Neural crest cell (in vitro differentiated cells): ENCODE measurements around the gene SLC15A1. TPM values are rescaled to one million over a fixed set of nuclear protein-coding genes. Genes with fewer than 3 reads are reported as not detected.

Experiments
- DNase-seq: peaks from one replicate; pipeline ENCODE4 v3.0.0; 2021; ENCODE audit warnings: low read depth, mixed read lengths, low spot score
- H3K27ac Mint-ChIP-seq: one replicate; pipeline ENCODE4 v1.8.0; 2021; ENCODE audit warnings: mild to moderate bottlenecking, mixed read lengths; ENCODE audit not compliant: unreplicated experiment
- H3K27me3 Mint-ChIP-seq: 2 replicates; pipeline ENCODE4 v1.8.0; 2021; ENCODE audit warnings: low read depth, mild to moderate bottlenecking, mixed read lengths
- H3K36me3 Mint-ChIP-seq: 2 replicates; pipeline ENCODE4 v1.8.0; 2021; ENCODE audit warnings: low read depth, mild to moderate bottlenecking, mixed read lengths
- H3K4me1 Mint-ChIP-seq: 2 replicates; pipeline ENCODE4 v1.8.0; 2021; ENCODE audit warnings: mixed read lengths
- H3K4me3 Mint-ChIP-seq: one replicate; pipeline ENCODE4 v1.8.0; 2021; ENCODE audit warnings: mild to moderate bottlenecking, mixed read lengths
- H3K9me3 Mint-ChIP-seq: 2 replicates; pipeline ENCODE4 v1.8.0; 2021; ENCODE audit warnings: mixed read lengths
- total RNA-seq: library from RNA; stranded (reverse); gene quantifications from 2 replicates; pipeline ENCODE4 v1.2.1, GENCODE V29; 2021
- TF ChIP-seq, protein P1 (sequence below): fragments of 200-600 bp; sonication (generic); conservative IDR thresholded peaks from 2 replicates; pipeline ENCODE4 v1.5.0; 2021; ENCODE audit warnings: antibody characterized with exemption, mild to moderate bottlenecking

The SLC15A1 gene
- total RNA-seq, 1 donor from 2014 or later: not detected

DNA sequence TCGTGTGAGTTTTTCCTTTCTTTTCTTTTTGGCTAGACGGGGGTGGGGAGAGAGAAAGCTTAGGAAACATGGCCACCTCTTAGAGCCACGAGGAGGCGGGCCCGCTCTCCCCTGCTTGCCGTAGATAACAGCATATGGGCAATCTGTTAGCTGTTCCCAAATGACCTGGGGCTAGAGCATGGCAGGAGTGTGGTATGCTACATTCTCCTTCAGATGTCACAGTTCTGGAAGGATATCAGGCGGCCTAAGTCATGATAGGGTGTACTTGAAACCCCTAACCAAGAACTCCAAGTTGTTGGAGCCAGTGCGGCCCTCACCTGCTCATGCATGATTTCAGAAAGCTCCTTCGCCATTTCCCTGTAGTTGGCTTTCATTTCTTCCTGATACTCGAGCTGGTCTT is 44.3 kb upstream of the SLC15A1 start:
- no peak for DNase-seq
- H3K4me3 Mint-ChIP-seq: no peak overlapping the region
- no peaks in the 10 kb centered on the region for H3K36me3 Mint-ChIP-seq
- no peaks in the 10 kb centered on the region for H3K27me3 Mint-ChIP-seq
- no peak overlapping the region for H3K27ac Mint-ChIP-seq
- H3K9me3 Mint-ChIP-seq: no peaks in the 10 kb centered on the region
- TF ChIP-seq, protein P1, sequence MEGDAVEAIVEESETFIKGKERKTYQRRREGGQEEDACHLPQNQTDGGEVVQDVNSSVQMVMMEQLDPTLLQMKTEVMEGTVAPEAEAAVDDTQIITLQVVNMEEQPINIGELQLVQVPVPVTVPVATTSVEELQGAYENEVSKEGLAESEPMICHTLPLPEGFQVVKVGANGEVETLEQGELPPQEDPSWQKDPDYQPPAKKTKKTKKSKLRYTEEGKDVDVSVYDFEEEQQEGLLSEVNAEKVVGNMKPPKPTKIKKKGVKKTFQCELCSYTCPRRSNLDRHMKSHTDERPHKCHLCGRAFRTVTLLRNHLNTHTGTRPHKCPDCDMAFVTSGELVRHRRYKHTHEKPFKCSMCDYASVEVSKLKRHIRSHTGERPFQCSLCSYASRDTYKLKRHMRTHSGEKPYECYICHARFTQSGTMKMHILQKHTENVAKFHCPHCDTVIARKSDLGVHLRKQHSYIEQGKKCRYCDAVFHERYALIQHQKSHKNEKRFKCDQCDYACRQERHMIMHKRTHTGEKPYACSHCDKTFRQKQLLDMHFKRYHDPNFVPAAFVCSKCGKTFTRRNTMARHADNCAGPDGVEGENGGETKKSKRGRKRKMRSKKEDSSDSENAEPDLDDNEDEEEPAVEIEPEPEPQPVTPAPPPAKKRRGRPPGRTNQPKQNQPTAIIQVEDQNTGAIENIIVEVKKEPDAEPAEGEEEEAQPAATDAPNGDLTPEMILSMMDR: no peak
- no peaks in the 10 kb centered on the region for H3K4me1 Mint-ChIP-seq

DNA sequence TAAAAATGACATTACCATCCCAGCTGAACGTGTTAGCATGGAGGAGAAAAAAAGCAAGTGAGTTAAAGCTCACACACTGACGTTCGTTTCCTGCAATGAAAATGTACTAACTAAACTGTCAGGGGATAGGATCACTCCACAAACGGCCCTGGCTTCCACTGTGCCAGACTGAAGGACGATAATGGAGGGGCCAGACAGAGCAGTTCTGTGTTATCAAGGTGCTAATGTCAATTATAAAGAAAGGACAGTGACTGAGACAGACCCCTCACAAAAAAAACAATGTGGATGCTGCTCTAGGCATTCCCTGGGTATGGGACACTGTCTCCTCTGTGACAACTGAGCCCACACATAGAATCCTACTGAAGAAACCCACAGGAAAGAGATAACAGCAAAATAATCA is 43.7 kb upstream of the SLC15A1 start:
- Mint-ChIP-seq H3K4me1 (no peaks in the 10 kb centered on the region), H3K4me3 (no peak overlapping the region), H3K9me3 (no peaks in the 10 kb centered on the region), H3K27ac (no peak overlapping the region), H3K27me3 (no peaks in the 10 kb centered on the region), H3K36me3 (no peaks in the 10 kb centered on the region)
- TF ChIP-seq, protein P1: no peak
- DNase-seq: no peak

DNA sequence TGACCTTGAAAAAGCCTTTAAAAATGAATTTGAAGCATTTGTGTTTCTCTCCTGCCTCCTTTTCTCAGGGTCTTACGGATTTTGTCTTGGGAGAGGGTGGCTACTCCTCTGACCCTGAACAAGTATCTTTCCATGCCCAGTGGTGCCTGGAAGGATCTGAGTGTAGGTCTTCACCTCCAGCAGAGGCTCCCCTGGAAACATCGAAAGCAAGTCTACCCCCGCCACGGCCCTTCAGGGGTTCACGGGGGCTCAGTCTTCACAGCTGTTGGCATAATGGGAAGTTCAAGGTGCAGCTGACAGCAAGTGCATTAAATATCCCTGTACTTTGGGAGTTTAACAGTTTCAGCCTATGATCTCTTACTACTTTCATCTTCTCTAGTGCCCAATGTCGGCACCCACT is 42.7 kb upstream of the SLC15A1 start:
- Mint-ChIP-seq H3K27me3 (no peaks in the 10 kb centered on the region), H3K27ac (no peak overlapping the region), H3K36me3 (no peaks in the 10 kb centered on the region), H3K4me1 (no peaks in the 10 kb centered on the region), H3K9me3 (no peaks in the 10 kb centered on the region), H3K4me3 (no peak overlapping the region)
- TF ChIP-seq, protein P1: no peak
- no peak for DNase-seq

DNA sequence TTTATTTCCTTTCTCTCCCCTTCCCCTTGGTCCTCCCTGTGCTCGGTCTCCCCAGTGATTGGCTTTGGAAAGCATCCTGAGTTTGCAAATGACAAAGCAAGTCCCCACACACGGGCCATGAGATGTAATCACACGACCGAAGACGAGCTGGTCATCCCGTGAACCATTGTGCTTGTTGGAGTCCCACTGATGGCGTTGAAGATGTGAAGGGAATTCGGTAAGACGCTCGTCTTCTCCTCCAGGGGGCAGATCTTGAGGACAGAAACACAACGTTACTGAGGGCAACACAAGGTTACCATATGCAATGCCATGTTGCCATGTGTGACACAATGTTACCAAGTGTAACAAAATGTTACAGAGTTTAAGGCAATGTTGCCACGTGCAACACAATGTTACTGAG is 42.0 kb upstream of the SLC15A1 start:
- H3K4me3 Mint-ChIP-seq: no peak overlapping the region
- no peaks in the 10 kb centered on the region for H3K36me3 Mint-ChIP-seq
- DNase-seq: no peak
- H3K9me3 Mint-ChIP-seq: no peaks in the 10 kb centered on the region
- TF ChIP-seq, protein P1: no peak
- no peaks in the 10 kb centered on the region for H3K4me1 Mint-ChIP-seq
- no peaks in the 10 kb centered on the region for H3K27me3 Mint-ChIP-seq
- no peak overlapping the region for H3K27ac Mint-ChIP-seq

DNA sequence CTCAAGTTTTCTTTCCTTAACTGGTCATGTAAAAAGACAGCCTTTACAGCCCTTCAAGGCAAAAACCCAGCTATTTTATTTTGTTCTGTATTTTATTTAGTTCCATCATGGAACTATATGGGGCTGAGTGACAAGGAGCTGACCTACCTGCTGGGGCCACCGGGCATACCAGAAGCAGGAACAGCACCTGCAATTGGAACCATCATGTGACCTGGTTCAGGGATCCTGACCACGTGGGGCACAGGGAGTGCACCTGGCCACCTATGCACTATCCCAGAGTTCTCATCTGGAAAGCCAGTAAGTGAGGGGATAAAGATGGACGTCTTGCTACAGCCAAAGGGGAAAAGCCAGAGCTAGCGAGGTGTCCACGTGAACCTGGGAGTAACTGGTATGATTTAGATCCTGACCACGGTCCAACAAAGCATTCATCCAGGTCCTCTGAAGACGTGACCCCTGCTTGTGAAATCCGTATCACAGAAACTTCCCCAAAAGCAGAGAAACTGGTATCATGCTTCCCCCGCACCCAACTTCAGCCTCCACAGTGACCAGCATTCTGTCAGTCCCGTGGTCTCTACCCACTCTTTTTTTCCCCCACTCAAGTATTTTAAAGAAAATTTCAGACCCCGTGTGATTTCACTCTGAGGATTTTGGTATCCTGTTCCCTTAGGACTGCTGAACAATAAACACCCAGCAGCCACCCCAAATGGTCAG is 40.5 kb upstream of the SLC15A1 start:
- Mint-ChIP-seq H3K27me3 (no peaks in the 10 kb centered on the region), H3K4me1 (no peaks in the 10 kb centered on the region), H3K9me3 (no peaks in the 10 kb centered on the region), H3K36me3 (no peaks in the 10 kb centered on the region), H3K27ac (no peak overlapping the region), H3K4me3 (no peak overlapping the region)
- TF ChIP-seq, protein P1: no peak
- DNase-seq: no peak
